ENCODE measurements around the gene UST.

- TF ChIP-seq, protein P1, sequence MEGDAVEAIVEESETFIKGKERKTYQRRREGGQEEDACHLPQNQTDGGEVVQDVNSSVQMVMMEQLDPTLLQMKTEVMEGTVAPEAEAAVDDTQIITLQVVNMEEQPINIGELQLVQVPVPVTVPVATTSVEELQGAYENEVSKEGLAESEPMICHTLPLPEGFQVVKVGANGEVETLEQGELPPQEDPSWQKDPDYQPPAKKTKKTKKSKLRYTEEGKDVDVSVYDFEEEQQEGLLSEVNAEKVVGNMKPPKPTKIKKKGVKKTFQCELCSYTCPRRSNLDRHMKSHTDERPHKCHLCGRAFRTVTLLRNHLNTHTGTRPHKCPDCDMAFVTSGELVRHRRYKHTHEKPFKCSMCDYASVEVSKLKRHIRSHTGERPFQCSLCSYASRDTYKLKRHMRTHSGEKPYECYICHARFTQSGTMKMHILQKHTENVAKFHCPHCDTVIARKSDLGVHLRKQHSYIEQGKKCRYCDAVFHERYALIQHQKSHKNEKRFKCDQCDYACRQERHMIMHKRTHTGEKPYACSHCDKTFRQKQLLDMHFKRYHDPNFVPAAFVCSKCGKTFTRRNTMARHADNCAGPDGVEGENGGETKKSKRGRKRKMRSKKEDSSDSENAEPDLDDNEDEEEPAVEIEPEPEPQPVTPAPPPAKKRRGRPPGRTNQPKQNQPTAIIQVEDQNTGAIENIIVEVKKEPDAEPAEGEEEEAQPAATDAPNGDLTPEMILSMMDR (IDR thresholded peaks at IDR 0.05), result no peak
- no peak for TF ChIP-seq POLR2A (IDR thresholded peaks at IDR 0.05)
Observed at GRCh38 chr6:149025061-149025460, 278.2 kb downstream of the UST start.
